Measurements from ENCODE around the gene SLC25A48.

SLC25A48 gene

GRCh38 chr5:135879591-135879990 is 45.1 kb downstream of the SLC25A48 start:
- FAIRE-seq (no peak), DNase-seq (ENCODE audit: insufficient read length, low spot score) (no peak)

- DNase-seq (ENCODE audit: insufficient read length, low spot score) = no peak
- no peak for FAIRE-seq
Measured at GRCh38 chr5:135880278-135880677, 45.8 kb downstream of the SLC25A48 start.

GRCh38 chr5:135880801-135881200 is 46.3 kb downstream of the SLC25A48 start:
- no peak for DNase-seq (ENCODE audit: insufficient read length, low spot score)
- FAIRE-seq = no peak

GRCh38 chr5:135881244-135881643 is 46.8 kb downstream of the SLC25A48 start:
- FAIRE-seq (no peak), DNase-seq (ENCODE audit: insufficient read length, low spot score) (no peak)

GRCh38 chr5:135881819-135882218 is 47.4 kb downstream of the SLC25A48 start:
- DNase-seq (ENCODE audit: insufficient read length, low spot score) (no peak), FAIRE-seq (no peak)

- FAIRE-seq (no peak), DNase-seq (ENCODE audit: insufficient read length, low spot score) (no peak)
Measured at GRCh38 chr5:135883026-135883425, 48.6 kb downstream of the SLC25A48 start.

- DNase-seq (ENCODE audit: insufficient read length, low spot score) = no peak
- FAIRE-seq = no peak
Measured at GRCh38 chr5:135883441-135883840, 49.0 kb downstream of the SLC25A48 start.

- DNase-seq (ENCODE audit: insufficient read length, low spot score) = no peak
- no peak for FAIRE-seq
Measured at GRCh38 chr5:135885031-135885430, 50.6 kb downstream of the SLC25A48 start.

- DNase-seq (ENCODE audit: insufficient read length, low spot score) (no peak), FAIRE-seq (no peak)
Measured at GRCh38 chr5:135886136-135886535, 51.7 kb downstream of the SLC25A48 start.

GRCh38 chr5:135887447-135887864 is 53.0 kb downstream of the SLC25A48 start:
- FAIRE-seq (peak; percentile 94), DNase-seq (ENCODE audit: insufficient read length, low spot score) (peak; percentile 53)

- FAIRE-seq (no peak), DNase-seq (ENCODE audit: insufficient read length, low spot score) (no peak)
Measured at GRCh38 chr5:135887881-135888614, 53.6 kb downstream of the SLC25A48 start.

GRCh38 chr5:135890296-135890695 is 55.8 kb downstream of the SLC25A48 start:
- FAIRE-seq = no peak
- no peak for DNase-seq (ENCODE audit: insufficient read length, low spot score)

GRCh38 chr5:135890867-135891266 is 56.4 kb downstream of the SLC25A48 start:
- FAIRE-seq = no peak

GRCh38 chr5:135891268-135891667 is 56.8 kb downstream of the SLC25A48 start:
- DNase-seq (ENCODE audit: insufficient read length, low spot score) = no peak
- no peak for FAIRE-seq

More at GRCh38 chr5:135890867-135891266, 56.4 kb downstream of the SLC25A48 start:
- no peak for DNase-seq (ENCODE audit: insufficient read length, low spot score)

GRCh38 chr5:135891791-135892190 is 57.3 kb downstream of the SLC25A48 start:
- DNase-seq (ENCODE audit: insufficient read length, low spot score) = no peak
- FAIRE-seq = no peak

GRCh38 chr5:135894276-135894675 is 59.8 kb downstream of the SLC25A48 start:
- no peak for DNase-seq (ENCODE audit: insufficient read length, low spot score)
- FAIRE-seq = no peak

- FAIRE-seq (no peak), DNase-seq (ENCODE audit: insufficient read length, low spot score) (no peak)
Measured at GRCh38 chr5:135894789-135895188, 60.3 kb downstream of the SLC25A48 start.

- DNase-seq (ENCODE audit: insufficient read length, low spot score) (no peak), FAIRE-seq (no peak)
Measured at GRCh38 chr5:135895474-135896006, 61.1 kb downstream of the SLC25A48 start, which contains the start of gene IL9. TSS of gene IL9 (minus strand) at chr5:135895841. CDS start at chr5:135895816, 25 bp downstream.

GRCh38 chr5:135898651-135899050 is 64.2 kb downstream of the SLC25A48 start:
- no peak for FAIRE-seq
- no peak for DNase-seq (ENCODE audit: insufficient read length, low spot score)

- FAIRE-seq = no peak
- DNase-seq (ENCODE audit: insufficient read length, low spot score) = no peak
Measured at GRCh38 chr5:135900276-135900675, 65.8 kb downstream of the SLC25A48 start.

GRCh38 chr5:135901633-135902032 is 67.2 kb downstream of the SLC25A48 start:
- FAIRE-seq = no peak
- no peak for DNase-seq (ENCODE audit: insufficient read length, low spot score)

GRCh38 chr5:135905144-135905543 is 70.7 kb downstream of the SLC25A48 start:
- no peak for FAIRE-seq
- no peak for DNase-seq (ENCODE audit: insufficient read length, low spot score)
